OCI-LY3 (cell line): Measurements from ENCODE around the gene GGA2.

ENCODE experiments used
- H2AFZ ChIP-seq: fragments of 200-600, 300-600 bp; shearing (Covaris generic); 2 replicates; pipeline ENCODE4 v1.6.0; 2014; ENCODE audit warnings: antibody characterized with exemption, low read depth, low read length
- H3K27ac ChIP-seq: fragments of 200-600, 300-600 bp; sonication (generic); 2 replicates; pipeline ENCODE4 v1.5.1; 2014; ENCODE audit warnings: mild to moderate bottlenecking, low read length, moderate library complexity, mixed read lengths
- H3K27me3 ChIP-seq: fragments of 200-600, 300-600 bp; sonication (generic); 2 replicates; pipeline ENCODE4 v1.6.1; 2014; ENCODE audit warnings: low read depth, low read length, mixed read lengths
- H3K36me3 ChIP-seq: fragments of 200-600, 300-600 bp; sonication (generic); replicated peaks from 2 replicates; pipeline ENCODE3; 2014; ENCODE audit warnings: low read depth, low read length, mixed read lengths
- H3K4me1 ChIP-seq: fragments of 300-600, 200-600 bp; sonication (generic); 2 replicates; pipeline ENCODE4 v1.6.1; 2014; ENCODE audit warnings: low read length, mixed read lengths
- H3K4me2 ChIP-seq: fragments of 200-600, 300-600 bp; sonication (generic); 2 replicates; pipeline ENCODE4 v1.6.1; 2014; ENCODE audit warnings: low read length, mixed read lengths
- H3K4me3 ChIP-seq: fragments of 300-600, 200-600 bp; sonication (generic); 2 replicates; pipeline ENCODE4 v1.5.1; 2014; ENCODE audit warnings: antibody characterized with exemption, mild to moderate bottlenecking, low read length, moderate library complexity
- H3K79me2 ChIP-seq: fragments of 300-600, 200-600 bp; shearing (Covaris generic); 2 replicates; pipeline ENCODE4 v1.6.1; 2014; ENCODE audit warnings: mild to moderate bottlenecking, low read length, mixed read lengths
- H3K9ac ChIP-seq: fragments of 300-600, 200-600 bp; shearing (Covaris generic); 2 replicates; pipeline ENCODE4 v1.6.0; 2014; ENCODE audit warnings: mild to moderate bottlenecking, low read length, moderate library complexity
- H3K9me3 ChIP-seq: fragments of 200-600, 300-600 bp; shearing (Covaris generic); 2 replicates; pipeline ENCODE4 v1.6.1; 2014; ENCODE audit warnings: low read length, mixed read lengths; ENCODE audit not compliant: insufficient read depth
- H4K20me1 ChIP-seq: fragments of 200-600, 300-600 bp; sonication (generic); 2 replicates; pipeline ENCODE4 v1.6.1; 2016; ENCODE audit warnings: low read length, mixed read lengths; ENCODE audit not compliant: insufficient read depth
- EZH2phosphoT487 ChIP-seq: fragments of 200-600 bp; shearing (Covaris generic); IDR thresholded peaks from 2 replicates; pipeline ENCODE4 v1.6.1; 2018; ENCODE audit warnings: antibody characterized with exemption, mixed run types, low read depth
- TF ChIP-seq, protein P1 (sequence below): fragments of 200-600, 300-600 bp; sonication (generic); IDR thresholded peaks from 2 replicates; pipeline ENCODE4 v1.5.1; 2014; ENCODE audit warnings: antibody characterized with exemption, low read length, low read depth

GGA2 gene

DNA sequence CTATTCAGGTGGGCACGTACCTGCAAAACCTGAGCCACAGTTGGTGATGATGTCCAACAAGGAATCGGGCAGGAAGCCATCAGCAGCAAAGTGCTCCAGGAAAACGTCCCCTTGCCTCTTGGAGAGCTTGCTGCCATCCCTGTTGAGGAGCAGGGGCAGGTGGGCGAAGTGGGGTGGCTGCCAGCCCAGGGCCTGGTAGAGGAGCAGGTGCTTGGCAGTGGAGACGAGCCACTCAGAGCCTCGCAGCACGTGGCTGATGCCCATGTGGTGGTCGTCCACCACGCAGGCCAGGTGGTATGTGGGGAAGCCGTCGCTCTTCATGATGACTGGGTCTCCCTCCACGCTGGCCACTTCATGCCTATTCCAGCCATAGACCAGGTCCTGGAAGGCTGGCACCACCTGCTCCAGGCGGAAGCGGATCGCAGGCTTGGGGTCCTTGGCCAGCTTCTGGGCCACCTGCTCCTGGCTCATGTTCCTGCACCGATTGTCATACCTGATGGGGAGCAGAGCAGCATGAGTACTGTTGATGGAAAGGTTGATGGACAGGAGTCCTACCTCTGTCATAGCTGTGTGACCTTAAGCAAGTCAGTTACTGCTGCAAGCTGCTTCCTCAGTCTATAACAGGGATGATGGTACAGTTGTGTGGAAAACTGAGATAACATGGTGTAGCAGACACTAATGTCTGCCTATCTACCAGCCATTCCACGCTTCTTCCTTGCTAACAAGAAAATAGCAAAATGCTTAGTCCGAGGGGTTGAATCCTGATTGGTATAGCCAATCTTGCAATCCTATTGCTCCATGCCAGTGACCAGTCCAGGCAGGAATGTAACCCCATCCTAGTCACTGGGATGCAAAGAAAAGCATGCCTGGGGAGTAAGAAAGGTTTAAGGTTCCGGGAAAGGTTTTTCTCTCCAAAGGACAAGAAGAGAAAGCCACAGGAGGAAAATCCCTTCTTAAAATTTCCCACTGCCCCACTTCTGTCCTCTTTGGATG, 24.9 kb upstream of the GGA2 start:
- no peak overlapping the region for H2AFZ ChIP-seq
- H3K4me3 ChIP-seq = no peak overlapping the region
- H3K36me3 ChIP-seq = peaks cover 36% of the 10 kb centered on the region
- no peak overlapping the region for H3K4me2 ChIP-seq
- no peaks in the 10 kb centered on the region for H3K79me2 ChIP-seq
- no peaks in the 10 kb centered on the region for H3K9me3 ChIP-seq
- H3K27ac ChIP-seq = no peak overlapping the region
- no peak overlapping the region for H3K9ac ChIP-seq
- H3K4me1 ChIP-seq = no peaks in the 10 kb centered on the region
- no peaks in the 10 kb centered on the region for H4K20me1 ChIP-seq
- H3K27me3 ChIP-seq = no peaks in the 10 kb centered on the region
- no peak for TF ChIP-seq EZH2phosphoT487
- TF ChIP-seq, protein P1, sequence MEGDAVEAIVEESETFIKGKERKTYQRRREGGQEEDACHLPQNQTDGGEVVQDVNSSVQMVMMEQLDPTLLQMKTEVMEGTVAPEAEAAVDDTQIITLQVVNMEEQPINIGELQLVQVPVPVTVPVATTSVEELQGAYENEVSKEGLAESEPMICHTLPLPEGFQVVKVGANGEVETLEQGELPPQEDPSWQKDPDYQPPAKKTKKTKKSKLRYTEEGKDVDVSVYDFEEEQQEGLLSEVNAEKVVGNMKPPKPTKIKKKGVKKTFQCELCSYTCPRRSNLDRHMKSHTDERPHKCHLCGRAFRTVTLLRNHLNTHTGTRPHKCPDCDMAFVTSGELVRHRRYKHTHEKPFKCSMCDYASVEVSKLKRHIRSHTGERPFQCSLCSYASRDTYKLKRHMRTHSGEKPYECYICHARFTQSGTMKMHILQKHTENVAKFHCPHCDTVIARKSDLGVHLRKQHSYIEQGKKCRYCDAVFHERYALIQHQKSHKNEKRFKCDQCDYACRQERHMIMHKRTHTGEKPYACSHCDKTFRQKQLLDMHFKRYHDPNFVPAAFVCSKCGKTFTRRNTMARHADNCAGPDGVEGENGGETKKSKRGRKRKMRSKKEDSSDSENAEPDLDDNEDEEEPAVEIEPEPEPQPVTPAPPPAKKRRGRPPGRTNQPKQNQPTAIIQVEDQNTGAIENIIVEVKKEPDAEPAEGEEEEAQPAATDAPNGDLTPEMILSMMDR = no peak

DNA sequence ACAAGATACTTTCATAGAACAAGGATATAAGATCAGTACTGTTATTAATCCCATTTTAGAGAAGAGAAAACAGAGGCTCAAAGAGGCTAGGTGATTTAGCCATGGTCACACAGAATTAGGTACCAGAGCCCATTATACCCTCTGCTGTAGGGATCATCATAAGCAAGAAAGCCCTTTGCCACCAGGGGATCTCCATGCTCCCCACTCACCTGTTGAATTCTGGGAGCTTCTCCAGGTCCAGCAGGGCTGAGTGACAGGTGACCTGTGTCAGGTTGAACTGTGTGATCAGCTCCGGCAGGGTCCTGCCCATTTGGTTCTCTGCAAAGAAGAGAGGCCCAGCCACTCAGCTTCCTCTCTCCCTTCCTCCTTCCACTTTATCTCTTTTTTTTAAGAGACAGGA, 22.2 kb upstream of the GGA2 start:
- H3K9ac ChIP-seq = no peak overlapping the region
- peaks cover 43% of the 10 kb centered on the region for H3K36me3 ChIP-seq
- TF ChIP-seq, protein P1 = no peak
- no peak for TF ChIP-seq EZH2phosphoT487
- no peaks in the 10 kb centered on the region for H3K4me1 ChIP-seq
- no peak overlapping the region for H3K4me2 ChIP-seq
- no peaks in the 10 kb centered on the region for H3K27me3 ChIP-seq
- no peak overlapping the region for H3K4me3 ChIP-seq
- H2AFZ ChIP-seq = no peak overlapping the region
- H3K27ac ChIP-seq = no peak overlapping the region
- no peaks in the 10 kb centered on the region for H4K20me1 ChIP-seq
- no peaks in the 10 kb centered on the region for H3K9me3 ChIP-seq
- no peaks in the 10 kb centered on the region for H3K79me2 ChIP-seq

DNA sequence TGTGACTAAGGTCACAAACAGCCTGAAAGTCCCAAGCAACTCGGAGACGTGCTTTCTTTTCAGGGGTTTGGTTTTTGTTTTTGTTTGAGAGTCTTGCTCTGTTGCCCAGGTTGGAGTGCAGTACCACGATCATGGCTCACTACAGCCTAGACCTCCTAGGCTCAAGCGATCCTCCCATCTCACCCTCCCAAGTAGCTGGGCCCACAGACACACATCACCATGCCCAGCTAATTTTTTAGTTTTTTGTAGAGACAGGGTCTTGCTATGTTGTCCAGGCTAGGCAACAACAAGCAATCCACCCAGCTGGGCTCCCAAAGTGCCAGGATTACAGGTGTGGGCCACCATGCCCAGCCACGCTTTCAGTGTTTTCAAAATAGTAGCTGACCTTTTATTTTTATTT, 19.8 kb upstream of the GGA2 start:
- no peak for TF ChIP-seq EZH2phosphoT487
- TF ChIP-seq, protein P1 = no peak
- H3K27me3 ChIP-seq = no peaks in the 10 kb centered on the region
- no peaks in the 10 kb centered on the region for H4K20me1 ChIP-seq
- H3K36me3 ChIP-seq = peaks cover 40% of the 10 kb centered on the region
- no peak overlapping the region for H3K4me3 ChIP-seq
- no peak overlapping the region for H3K4me2 ChIP-seq
- H3K4me1 ChIP-seq = no peaks in the 10 kb centered on the region
- H3K9me3 ChIP-seq = no peaks in the 10 kb centered on the region
- H3K79me2 ChIP-seq = no peaks in the 10 kb centered on the region
- H3K9ac ChIP-seq = no peak overlapping the region
- H2AFZ ChIP-seq = no peak overlapping the region
- no peak overlapping the region for H3K27ac ChIP-seq

DNA sequence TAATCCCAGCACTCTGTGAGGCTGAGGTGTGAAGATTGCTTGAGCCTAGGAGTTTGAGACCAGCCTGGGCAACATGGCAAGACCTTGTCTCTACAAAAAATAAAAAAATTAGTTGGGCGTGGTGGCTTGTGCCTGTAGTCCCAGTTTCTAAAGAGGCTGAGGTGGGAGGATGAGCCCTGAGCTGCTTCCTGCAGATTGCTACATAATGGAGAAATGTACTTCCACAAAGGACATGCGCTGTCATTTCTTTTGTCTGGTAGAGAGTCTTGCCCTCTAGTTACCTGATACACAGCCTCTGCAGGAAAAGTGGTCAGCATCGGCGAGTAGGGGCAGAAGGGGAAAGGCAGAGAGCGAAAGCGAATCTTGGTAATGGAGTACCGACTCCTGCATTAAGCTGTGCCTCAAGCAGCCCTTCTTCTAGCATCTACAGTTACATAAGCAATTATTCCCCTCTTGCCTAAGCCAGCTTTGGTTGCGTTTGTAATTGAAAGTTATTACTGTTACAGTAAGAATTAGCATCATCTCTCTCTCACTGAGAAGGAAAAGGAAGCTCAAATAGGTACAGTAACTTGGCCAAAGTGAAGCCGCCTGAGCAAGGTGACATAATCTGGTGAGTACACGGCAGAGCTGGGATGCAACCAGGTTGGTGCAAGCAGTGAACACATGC, 18.5 kb upstream of the GGA2 start:
- peaks cover 36% of the 10 kb centered on the region for H3K36me3 ChIP-seq
- no peaks in the 10 kb centered on the region for H4K20me1 ChIP-seq
- H3K9me3 ChIP-seq = no peaks in the 10 kb centered on the region
- no peaks in the 10 kb centered on the region for H3K27me3 ChIP-seq
- no peaks in the 10 kb centered on the region for H3K79me2 ChIP-seq
- no peak overlapping the region for H3K27ac ChIP-seq
- no peaks in the 10 kb centered on the region for H3K4me1 ChIP-seq
- TF ChIP-seq, protein P1 = no peak
- TF ChIP-seq EZH2phosphoT487 = no peak
- no peak overlapping the region for H3K4me3 ChIP-seq
- H3K9ac ChIP-seq = no peak overlapping the region
- H2AFZ ChIP-seq = no peak overlapping the region
- no peak overlapping the region for H3K4me2 ChIP-seq
